ENCODE data around the gene TRIM9.

Gene TRIM9

GRCh38 chr14:51093371-51094281 is 1.3 kb downstream of the TRIM9 start:
- DNase-seq (ENCODE audit: low read depth), result no peak

GRCh38 chr14:51092965-51093364 is 1.9 kb downstream of the TRIM9 start:
- no peak for DNase-seq (ENCODE audit: low read depth)

- no peak for DNase-seq (ENCODE audit: low read depth)
These were observed 5.6 kb downstream of the TRIM9 start for GRCh38 chr14:51089278-51089677.

GRCh38 chr14:51087031-51087441 is 7.9 kb downstream of the TRIM9 start:
- DNase-seq (ENCODE audit: low read depth), result no peak

- no peak for DNase-seq (ENCODE audit: low read depth)
These were observed 8.9 kb downstream of the TRIM9 start for GRCh38 chr14:51086044-51086443.

- no peak for DNase-seq (ENCODE audit: low read depth)
These were observed 9.9 kb downstream of the TRIM9 start for GRCh38 chr14:51084962-51085361.

- DNase-seq (ENCODE audit: low read depth), result no peak
These were observed 10.4 kb downstream of the TRIM9 start for GRCh38 chr14:51084507-51084906.

GRCh38 chr14:51082349-51082748 is 12.6 kb downstream of the TRIM9 start:
- DNase-seq (ENCODE audit: low read depth), result no peak

GRCh38 chr14:51081712-51082111 is 13.2 kb downstream of the TRIM9 start:
- no peak for DNase-seq (ENCODE audit: low read depth)

GRCh38 chr14:51081209-51081608 is 13.7 kb downstream of the TRIM9 start:
- DNase-seq (ENCODE audit: low read depth), result no peak

- DNase-seq (ENCODE audit: low read depth), result no peak
These were observed 14.3 kb downstream of the TRIM9 start for GRCh38 chr14:51080645-51081044.

GRCh38 chr14:51079489-51079888 is 15.4 kb downstream of the TRIM9 start:
- no peak for DNase-seq (ENCODE audit: low read depth)

- DNase-seq (ENCODE audit: low read depth), result no peak
These were observed 15.8 kb downstream of the TRIM9 start for GRCh38 chr14:51079085-51079484.

GRCh38 chr14:51074701-51075385 is 20.1 kb downstream of the TRIM9 start:
- no peak for DNase-seq (ENCODE audit: low read depth)

- DNase-seq (ENCODE audit: low read depth), result no peak
These were observed 21.2 kb downstream of the TRIM9 start for GRCh38 chr14:51073731-51074130.

- no peak for DNase-seq (ENCODE audit: low read depth)
These were observed 21.9 kb downstream of the TRIM9 start for GRCh38 chr14:51072976-51073375.

- DNase-seq (ENCODE audit: low read depth), result no peak
These were observed 23.0 kb downstream of the TRIM9 start for GRCh38 chr14:51071857-51072256.

GRCh38 chr14:51070726-51071125 is 24.2 kb downstream of the TRIM9 start:
- no peak for DNase-seq (ENCODE audit: low read depth)

- no peak for DNase-seq (ENCODE audit: low read depth)
These were observed 25.9 kb downstream of the TRIM9 start for GRCh38 chr14:51069055-51069454.

GRCh38 chr14:51068268-51068667 is 26.6 kb downstream of the TRIM9 start:
- DNase-seq (ENCODE audit: low read depth), result no peak

GRCh38 chr14:51067295-51067694 is 27.6 kb downstream of the TRIM9 start:
- DNase-seq (ENCODE audit: low read depth), result no peak

GRCh38 chr14:51066576-51066975 is 28.3 kb downstream of the TRIM9 start:
- no peak for DNase-seq (ENCODE audit: low read depth)

- no peak for DNase-seq (ENCODE audit: low read depth)
These were observed 35.9 kb downstream of the TRIM9 start for GRCh38 chr14:51059032-51059431.

All from stimulated activated CD8-positive, alpha-beta memory T cell treated with anti-CD3 and anti-CD28 coated beads, Interleukin-15, amount 100 ng/mL, for 1 hour (primary cell).